Measurements from ENCODE around the gene NTNG2.

DNA sequence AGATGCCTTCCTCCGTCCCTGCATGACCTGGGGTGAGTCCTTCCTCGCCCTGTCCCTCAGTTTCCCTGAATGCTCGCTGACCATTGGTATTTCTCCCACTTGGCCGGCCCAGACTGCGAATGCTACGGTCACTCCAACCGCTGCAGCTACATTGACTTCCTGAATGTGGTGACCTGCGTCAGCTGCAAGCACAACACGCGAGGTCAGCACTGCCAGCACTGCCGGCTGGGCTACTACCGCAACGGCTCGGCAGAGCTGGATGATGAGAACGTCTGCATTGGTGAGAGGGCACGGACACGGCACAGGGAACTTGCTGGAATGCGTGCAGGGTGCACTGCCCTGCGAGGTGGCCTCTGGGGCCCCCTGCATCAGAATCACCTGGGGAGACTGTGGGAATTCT, 77.1 kb downstream of the NTNG2 start:
- TF ChIP-seq EZH2 (IDR thresholded peaks at IDR 0.05; ENCODE audit: borderline replicate concordance, low read length) = no peak
- TF ChIP-seq, protein P1, sequence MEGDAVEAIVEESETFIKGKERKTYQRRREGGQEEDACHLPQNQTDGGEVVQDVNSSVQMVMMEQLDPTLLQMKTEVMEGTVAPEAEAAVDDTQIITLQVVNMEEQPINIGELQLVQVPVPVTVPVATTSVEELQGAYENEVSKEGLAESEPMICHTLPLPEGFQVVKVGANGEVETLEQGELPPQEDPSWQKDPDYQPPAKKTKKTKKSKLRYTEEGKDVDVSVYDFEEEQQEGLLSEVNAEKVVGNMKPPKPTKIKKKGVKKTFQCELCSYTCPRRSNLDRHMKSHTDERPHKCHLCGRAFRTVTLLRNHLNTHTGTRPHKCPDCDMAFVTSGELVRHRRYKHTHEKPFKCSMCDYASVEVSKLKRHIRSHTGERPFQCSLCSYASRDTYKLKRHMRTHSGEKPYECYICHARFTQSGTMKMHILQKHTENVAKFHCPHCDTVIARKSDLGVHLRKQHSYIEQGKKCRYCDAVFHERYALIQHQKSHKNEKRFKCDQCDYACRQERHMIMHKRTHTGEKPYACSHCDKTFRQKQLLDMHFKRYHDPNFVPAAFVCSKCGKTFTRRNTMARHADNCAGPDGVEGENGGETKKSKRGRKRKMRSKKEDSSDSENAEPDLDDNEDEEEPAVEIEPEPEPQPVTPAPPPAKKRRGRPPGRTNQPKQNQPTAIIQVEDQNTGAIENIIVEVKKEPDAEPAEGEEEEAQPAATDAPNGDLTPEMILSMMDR (conservative IDR thresholded peaks at IDR 0.05 in 1 of 2, IDR thresholded peaks at IDR 0.05 in 1 of 2; ENCODE audit: extremely low read depth in 1 of 2, insufficient read depth in 1 of 2, low read depth in 1 of 2, low read length in 2 of 2) = no peak
